H1 (cell line): Measurements from ENCODE around the gene RPP30. TPM values are rescaled to one million over a fixed set of nuclear protein-coding genes. Genes with fewer than 3 reads are reported as not detected.

Source experiments
- CTCF ChIA-PET: fragments of 300-600 bp; sonication (Branson Sonifier 250); formaldehyde crosslinking; loops from one replicate; lab custom pipeline; 2021; ENCODE audit not compliant: partially characterized antibody; lab: Charles Lee
- POLR2A ChIA-PET: fragments of 300-600 bp; sonication (Branson Sonifier 250); formaldehyde crosslinking; loops from one replicate; lab custom pipeline; 2021; ENCODE audit warnings: inconsistent platforms; ENCODE audit not compliant: partially characterized antibody; lab: Charles Lee
- DNase-seq, 2 experiments: peaks; one replicate each; pipeline versions ENCODE4 v3.0.0 to v3.0.0-alpha.2; 2010 to 2022; ENCODE audit warnings: low spot score in 2 of 2, low read depth in 1 of 2, mixed read lengths in 1 of 2
- FAIRE-seq: peaks from 2 replicates; lab custom pipeline; 2011; peaks lifted over from hg19 to GRCh38; lab: Jason Lieb, UNC
- H2AFZ ChIP-seq: 2 replicates; pipeline ENCODE4 v1.8.1; 2012; ENCODE audit warnings: low read length, inconsistent platforms
- H2AK5ac ChIP-seq: 2 replicates; pipeline ENCODE4 v1.6.1; 2013; ENCODE audit warnings: low read depth, low read length
- H2BK120ac ChIP-seq: replicated peaks from 2 replicates; pipeline ENCODE3; 2013; ENCODE audit warnings: low read depth, low read length, inconsistent platforms
- H2BK12ac ChIP-seq: 2 replicates; pipeline ENCODE4 v1.6.1; 2013; ENCODE audit warnings: low read depth, low read length
- H2BK15ac ChIP-seq: 2 replicates; pipeline ENCODE4 v1.6.1; 2013; ENCODE audit warnings: low read length
- H2BK20ac ChIP-seq: 2 replicates; pipeline ENCODE4 v1.6.1; 2013; ENCODE audit warnings: low read length
- H2BK5ac ChIP-seq: 2 replicates; pipeline ENCODE4 v1.6.1; 2013; ENCODE audit warnings: low read depth, low read length
- H3K14ac ChIP-seq: 2 replicates; pipeline ENCODE4 v1.6.1; 2013; ENCODE audit warnings: inconsistent platforms; ENCODE audit not compliant: insufficient read length
- H3K18ac ChIP-seq: 2 replicates; pipeline ENCODE4 v1.6.1; 2013; ENCODE audit warnings: low read length; ENCODE audit errors: extremely low read depth
- H3K23ac ChIP-seq: 2 replicates; pipeline ENCODE4 v1.6.1; 2013; ENCODE audit warnings: inconsistent platforms; ENCODE audit not compliant: insufficient read length
- H3K23me2 ChIP-seq: 2 replicates; pipeline ENCODE4 v1.6.1; 2013; ENCODE audit warnings: low read depth, low read length
- H3K27ac ChIP-seq: 2 replicates; pipeline ENCODE4 v1.6.1; 2011; ENCODE audit warnings: low read depth, low read length, inconsistent platforms
- H3K27me3 ChIP-seq, 4 experiments: replicated peaks in 1 of 4; 1 replicate in 1 of 4; 2 replicates in 3 of 4; pipeline versions ENCODE4 v1.6.1 to v1.8.1; 2011 to 2013; ENCODE audit warnings: low read length in 3 of 4, mild to moderate bottlenecking in 3 of 4, inconsistent platforms in 2 of 4, mixed read lengths in 2 of 4, moderate library complexity in 1 of 4; ENCODE audit not compliant: control insufficient read depth in 3 of 4, insufficient read depth in 3 of 4; ENCODE audit errors: extremely low read depth in 1 of 4
- H3K36me3 ChIP-seq, 4 experiments: 2 replicates each; pipeline versions ENCODE4 v1.6.1 to v1.8.1; 2011 to 2013; ENCODE audit warnings: mild to moderate bottlenecking in 4 of 4, low read length in 3 of 4, moderate library complexity in 2 of 4, control low read depth in 1 of 4, inconsistent platforms in 1 of 4; ENCODE audit not compliant: insufficient read depth in 4 of 4, control insufficient read depth in 2 of 4
- H3K4ac ChIP-seq: replicated peaks from 2 replicates; pipeline ENCODE3; 2013; ENCODE audit warnings: low read length, low read depth, mixed read lengths, inconsistent platforms; ENCODE audit not compliant: insufficient read length
- H3K4me1 ChIP-seq, 4 experiments: replicated peaks in 1 of 4; 1 replicate in 1 of 4; 2 replicates in 3 of 4; pipeline versions ENCODE4 v1.6.1 to v1.8.1; 2011 to 2013; ENCODE audit warnings: low read length in 3 of 4, inconsistent platforms in 2 of 4, mixed read lengths in 1 of 4; ENCODE audit not compliant: insufficient read depth in 4 of 4, control insufficient read depth in 3 of 4
- H3K4me2 ChIP-seq, 2 experiments: 2 replicates each; pipeline versions ENCODE4 v1.6.1 to v1.8.1; 2011 to 2013; ENCODE audit warnings: low read depth in 2 of 2, low read length in 2 of 2, control low read depth in 1 of 2, inconsistent platforms in 1 of 2, mild to moderate bottlenecking in 1 of 2; ENCODE audit not compliant: insufficient read depth in 1 of 2
- H3K4me3 ChIP-seq, 4 experiments: fragments of 200-600, 300-600 bp in 1 of 4; sonication (generic), shearing (Covaris generic), sonication (Bioruptor Twin) in 1 of 4; 2 replicates each; pipeline versions ENCODE4 v1.5.1 to v1.8.1; 2011 to 2016; ENCODE audit warnings: low read length in 4 of 4, low read depth in 3 of 4, control low read depth in 2 of 4, inconsistent platforms in 2 of 4, mild to moderate bottlenecking in 2 of 4, mixed read lengths in 1 of 4, moderate library complexity in 1 of 4; ENCODE audit not compliant: insufficient read depth in 2 of 4; ENCODE audit errors: extremely low read depth in 1 of 4
- H3K56ac ChIP-seq: replicated peaks from 2 replicates; pipeline ENCODE3; 2013; ENCODE audit warnings: low read depth, mild to moderate bottlenecking, mixed read lengths, low read length, inconsistent platforms; ENCODE audit not compliant: insufficient read length
- H3K79me1 ChIP-seq: 2 replicates; pipeline ENCODE4 v1.6.1; 2013; ENCODE audit warnings: low read depth, low read length, control low read depth
- H3K79me2 ChIP-seq, 2 experiments: 2 replicates each; pipeline versions ENCODE4 v1.6.1 to v1.8.1; 2012 to 2013; ENCODE audit warnings: low read length in 2 of 2, mild to moderate bottlenecking in 2 of 2, inconsistent platforms in 1 of 2; ENCODE audit not compliant: insufficient read depth in 2 of 2, control insufficient read depth in 1 of 2
- H3K9ac ChIP-seq, 4 experiments: replicated peaks in 1 of 4; 1 replicate in 1 of 4; 2 replicates in 3 of 4; pipeline versions ENCODE4 v1.6.1 to v1.8.1; 2011 to 2013; ENCODE audit warnings: low read depth in 3 of 4, low read length in 3 of 4, control low read depth in 2 of 4, mild to moderate bottlenecking in 2 of 4, moderate library complexity in 2 of 4, inconsistent platforms in 1 of 4; ENCODE audit errors: extremely low read depth in 1 of 4
- H3K9me3 ChIP-seq, 2 experiments: 2 replicates each; pipeline versions ENCODE4 v1.6.1 to v1.8.1; 2012 to 2013; ENCODE audit warnings: mild to moderate bottlenecking in 2 of 2, moderate library complexity in 2 of 2, control low read depth in 1 of 2, inconsistent platforms in 1 of 2, low read depth in 1 of 2, low read length in 1 of 2, mixed read lengths in 1 of 2; ENCODE audit not compliant: insufficient read depth in 2 of 2
- H4K20me1 ChIP-seq, 2 experiments: replicated peaks in 1 of 2; 2 replicates each; pipeline versions ENCODE3 to v1.8.1; 2011 to 2013; ENCODE audit warnings: inconsistent platforms in 2 of 2, low read length in 2 of 2, mild to moderate bottlenecking in 1 of 2; ENCODE audit not compliant: insufficient read depth in 2 of 2, control insufficient read depth in 1 of 2
- H4K5ac ChIP-seq: 2 replicates; pipeline ENCODE4 v1.6.1; 2013; ENCODE audit warnings: low read length, low read depth, mixed read lengths, inconsistent platforms; ENCODE audit not compliant: insufficient read length
- H4K8ac ChIP-seq: 2 replicates; pipeline ENCODE4 v1.8.0; 2013; ENCODE audit warnings: mild to moderate bottlenecking, moderate library complexity, low read length, inconsistent platforms; ENCODE audit not compliant: insufficient read depth; ENCODE audit errors: extremely low read depth
- H4K91ac ChIP-seq: replicated peaks from 2 replicates; pipeline ENCODE3; 2013; ENCODE audit warnings: low read length, mixed read lengths, inconsistent platforms; ENCODE audit not compliant: insufficient read length
- CHD1 ChIP-seq: IDR thresholded peaks from 2 replicates; pipeline ENCODE4 v1.6.1; 2012; ENCODE audit warnings: low read depth, low read length, improper control_type of control experiment
- JUND ChIP-seq: IDR thresholded peaks from 2 replicates; pipeline ENCODE4 v1.6.1; 2011; ENCODE audit warnings: mild to moderate bottlenecking, improper control_type of control experiment, low read length
- NANOG ChIP-seq: IDR thresholded peaks from 2 replicates; pipeline ENCODE4 v1.6.1; 2011; ENCODE audit warnings: low read length, low read depth, mild to moderate bottlenecking, inconsistent platforms; ENCODE audit not compliant: insufficient read depth, poor library complexity, severe bottlenecking
- PHF8 ChIP-seq: fragments of 200-600 bp; sonication (generic); conservative IDR thresholded peaks from 2 replicates; pipeline ENCODE4 v1.7.1; 2012; ENCODE audit warnings: low read depth, mild to moderate bottlenecking, inconsistent platforms, low read length, moderate library complexity
- POLR2AphosphoS5 ChIP-seq: IDR thresholded peaks from 2 replicates; pipeline ENCODE4 v1.6.1; 2011; ENCODE audit warnings: low read depth, low read length
- RBBP5 ChIP-seq: IDR thresholded peaks from 2 replicates; pipeline ENCODE4 v1.7.1; 2012; ENCODE audit warnings: low read depth, mild to moderate bottlenecking, inconsistent platforms, low read length, moderate library complexity, borderline replicate concordance
- SP2 ChIP-seq: IDR thresholded peaks from 2 replicates; pipeline ENCODE4 v1.6.1; 2012; ENCODE audit warnings: mild to moderate bottlenecking, low read length, inconsistent platforms
- SP4 ChIP-seq: IDR thresholded peaks from 2 replicates; pipeline ENCODE4 v1.6.1; 2012; ENCODE audit warnings: low read length, inconsistent platforms
- SRF ChIP-seq: IDR thresholded peaks from 2 replicates; pipeline ENCODE4 v1.6.1; 2011; ENCODE audit warnings: mild to moderate bottlenecking, low read depth, low read length, moderate library complexity
- TAF1 ChIP-seq: IDR thresholded peaks from 2 replicates; pipeline ENCODE4 v1.6.1; 2011; ENCODE audit warnings: mild to moderate bottlenecking, low read depth, low read length
- WGBS, 2 experiments: shearing (Covaris generic) in 1 of 2; methylation state at CpG; one replicate each; pipeline versions ENCODE4 v1.1.6 to v1.1.7; 2013 to 2015; ENCODE audit warnings: low lambda C conversion rate in 2 of 2, mixed read lengths in 2 of 2, inconsistent platforms in 1 of 2, low coverage in 1 of 2, missing lambda C conversion rate in 1 of 2; ENCODE audit not compliant: insufficient replicate concordance in 2 of 2, insufficient coverage in 1 of 2, insufficient read length in 1 of 2; ENCODE audit errors: extremely low coverage in 1 of 2, missing lambda C conversion rate in 1 of 2; 5-methylcytosine and 5-hydroxymethylcytosine counted together
- polyA plus RNA-seq, 7 experiments: library from polyadenylated mRNA; depleted of rRNA in 3 of 7; stranded (reverse) in 5 of 7; unstranded in 2 of 7; fragments of >200 nt in 5 of 7; fragments of 200-250 nt in 2 of 7; gene quantifications; 1 replicate in 5 of 7; 2 replicates in 1 of 7; 4 replicates in 1 of 7; pipeline versions ENCODE4 v1.2.1 to v1.2.3, GENCODE V29; 2011 to 2013; ENCODE audit warnings: missing spikeins in 2 of 7, mixed read lengths in 2 of 7
- total RNA-seq: library from RNA; stranded (reverse); fragmentation: NEBNext Ultra II Directional; extraction: Animal tissue kit (Norgen Biotek cat#: 25700); gene quantifications from 2 replicates; pipeline ENCODE4 v1.2.1, GENCODE V29; 2021
- TF ChIP-seq, protein P1 (sequence below): IDR thresholded peaks from 2 replicates; pipeline ENCODE4 v1.6.1; 2011; ENCODE audit warnings: low read length, improper control_type of control experiment
- TF ChIP-seq, protein P2 (sequence below): IDR thresholded peaks from 2 replicates; pipeline ENCODE4 v1.6.1; 2012; ENCODE audit warnings: inconsistent platforms
- TF ChIP-seq, protein P3 (sequence below): IDR thresholded peaks from 2 replicates; pipeline ENCODE4 v1.6.1; 2012; ENCODE audit warnings: inconsistent platforms

Gene RPP30
- total and polyA plus RNA-seq, 2 of the 8 experiments (the other 6 are each of a cell fraction or from before 2014, with no cell fraction given), result 38.9 to 79.7 TPM

DNA sequence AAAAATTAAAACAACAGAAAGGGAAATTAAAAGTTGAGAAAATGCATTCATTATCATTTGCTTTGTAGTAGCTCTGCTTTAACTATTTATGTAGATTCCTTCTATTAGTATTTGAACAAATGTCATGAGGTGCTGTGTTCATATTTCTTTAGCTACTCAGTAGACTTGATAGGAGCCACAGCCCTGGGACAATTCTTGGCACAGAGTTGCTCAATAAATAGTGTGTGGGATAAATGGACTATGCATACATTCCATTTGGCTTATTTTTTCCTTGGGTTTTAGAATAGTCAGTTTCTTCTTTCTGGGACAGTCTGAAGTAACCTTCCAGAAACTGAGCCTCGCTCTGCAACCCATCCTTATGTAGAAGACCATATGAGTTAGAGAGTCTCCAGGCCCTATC lies 13.4 kb downstream of the RPP30 start:
- Histone ChIP-seq H4K8ac (no peak overlapping the region), H2BK12ac (no peak overlapping the region), H3K4me2 (no peak overlapping the region), H3K56ac (no peak overlapping the region), H3K79me1 (no peaks in the 10 kb centered on the region), H2BK120ac (no peak overlapping the region), H3K14ac (no peak overlapping the region), H3K9me3 (no peaks in the 10 kb centered on the region), H3K27me3 (no peaks in the 10 kb centered on the region), H3K36me3 (peaks cover 6 to 53% (median 24%) of the 10 kb centered on the region in 4 experiments; a peak in 7 of 8 replicates), H3K18ac (no peak overlapping the region), H3K23me2 (no peaks in the 10 kb centered on the region), H3K79me2 (no peaks in the 10 kb centered on the region), H2BK15ac (no peak overlapping the region), H2AFZ (no peak overlapping the region), H4K91ac (no peak overlapping the region), H3K4me3 (no peak overlapping the region), H3K23ac (no peak overlapping the region), H2BK5ac (no peak overlapping the region), H3K4ac (no peak overlapping the region), H4K5ac (no peak overlapping the region), H2AK5ac (no peak overlapping the region), H3K4me1 (no peaks in the 10 kb centered on the region), H3K27ac (no peak overlapping the region), H4K20me1 (peaks cover 0 to 3% of the 10 kb centered on the region in 2 experiments), H2BK20ac (no peak overlapping the region), H3K9ac (no peak overlapping the region)
- no peak for FAIRE-seq
- CTCF ChIA-PET, result interaction anchor here (0.9 to 1.6 kb wide), 2 partner anchors 9 to 27 kb away, joined by 3 to 5 read pairs; no protein-coding TSS in a partner anchor
- POLR2A ChIA-PET, result no interaction called here
- WGBS, 2 experiments, result 83% methylated on average over 1 of the region's 1 CpG; no CpG with 5 or more reads in 1 of the 2 experiments
- DNase-seq, result no peak
- TF ChIP-seq, protein P1, sequence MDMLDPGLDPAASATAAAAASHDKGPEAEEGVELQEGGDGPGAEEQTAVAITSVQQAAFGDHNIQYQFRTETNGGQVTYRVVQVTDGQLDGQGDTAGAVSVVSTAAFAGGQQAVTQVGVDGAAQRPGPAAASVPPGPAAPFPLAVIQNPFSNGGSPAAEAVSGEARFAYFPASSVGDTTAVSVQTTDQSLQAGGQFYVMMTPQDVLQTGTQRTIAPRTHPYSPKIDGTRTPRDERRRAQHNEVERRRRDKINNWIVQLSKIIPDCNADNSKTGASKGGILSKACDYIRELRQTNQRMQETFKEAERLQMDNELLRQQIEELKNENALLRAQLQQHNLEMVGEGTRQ, result no peak
- TF ChIP-seq PHF8 (no peak), POLR2AphosphoS5 (no peak), RBBP5 (no peak), SRF (no peak), CHD1 (no peak), TAF1 (no peak), SP4 (no peak), NANOG (no peak), SP2 (no peak), JUND (no peak)
- TF ChIP-seq, protein P2, sequence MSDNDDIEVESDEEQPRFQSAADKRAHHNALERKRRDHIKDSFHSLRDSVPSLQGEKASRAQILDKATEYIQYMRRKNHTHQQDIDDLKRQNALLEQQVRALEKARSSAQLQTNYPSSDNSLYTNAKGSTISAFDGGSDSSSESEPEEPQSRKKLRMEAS, result no peak
- TF ChIP-seq, protein P3, sequence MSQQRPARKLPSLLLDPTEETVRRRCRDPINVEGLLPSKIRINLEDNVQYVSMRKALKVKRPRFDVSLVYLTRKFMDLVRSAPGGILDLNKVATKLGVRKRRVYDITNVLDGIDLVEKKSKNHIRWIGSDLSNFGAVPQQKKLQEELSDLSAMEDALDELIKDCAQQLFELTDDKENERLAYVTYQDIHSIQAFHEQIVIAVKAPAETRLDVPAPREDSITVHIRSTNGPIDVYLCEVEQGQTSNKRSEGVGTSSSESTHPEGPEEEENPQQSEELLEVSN, result no peak
